OCI-LY3 (cell line): ENCODE results near the gene SPAG8.

Source experiments
- H2AFZ ChIP-seq: fragments of 200-600, 300-600 bp; shearing (Covaris generic); 2 replicates; pipeline ENCODE4 v1.6.0; 2014; ENCODE audit warnings: antibody characterized with exemption, low read depth, low read length
- H3K27ac ChIP-seq: fragments of 200-600, 300-600 bp; sonication (generic); 2 replicates; pipeline ENCODE4 v1.5.1; 2014; ENCODE audit warnings: mild to moderate bottlenecking, low read length, moderate library complexity, mixed read lengths
- H3K27me3 ChIP-seq: fragments of 200-600, 300-600 bp; sonication (generic); 2 replicates; pipeline ENCODE4 v1.6.1; 2014; ENCODE audit warnings: low read depth, low read length, mixed read lengths
- H3K36me3 ChIP-seq: fragments of 200-600, 300-600 bp; sonication (generic); replicated peaks from 2 replicates; pipeline ENCODE3; 2014; ENCODE audit warnings: low read depth, low read length, mixed read lengths
- H3K4me1 ChIP-seq: fragments of 300-600, 200-600 bp; sonication (generic); 2 replicates; pipeline ENCODE4 v1.6.1; 2014; ENCODE audit warnings: low read length, mixed read lengths
- H3K4me2 ChIP-seq: fragments of 200-600, 300-600 bp; sonication (generic); 2 replicates; pipeline ENCODE4 v1.6.1; 2014; ENCODE audit warnings: low read length, mixed read lengths
- H3K4me3 ChIP-seq: fragments of 300-600, 200-600 bp; sonication (generic); 2 replicates; pipeline ENCODE4 v1.5.1; 2014; ENCODE audit warnings: antibody characterized with exemption, mild to moderate bottlenecking, low read length, moderate library complexity
- H3K79me2 ChIP-seq: fragments of 300-600, 200-600 bp; shearing (Covaris generic); 2 replicates; pipeline ENCODE4 v1.6.1; 2014; ENCODE audit warnings: mild to moderate bottlenecking, low read length, mixed read lengths
- H3K9ac ChIP-seq: fragments of 300-600, 200-600 bp; shearing (Covaris generic); 2 replicates; pipeline ENCODE4 v1.6.0; 2014; ENCODE audit warnings: mild to moderate bottlenecking, low read length, moderate library complexity
- H3K9me3 ChIP-seq: fragments of 200-600, 300-600 bp; shearing (Covaris generic); 2 replicates; pipeline ENCODE4 v1.6.1; 2014; ENCODE audit warnings: low read length, mixed read lengths; ENCODE audit not compliant: insufficient read depth
- H4K20me1 ChIP-seq: fragments of 200-600, 300-600 bp; sonication (generic); 2 replicates; pipeline ENCODE4 v1.6.1; 2016; ENCODE audit warnings: low read length, mixed read lengths; ENCODE audit not compliant: insufficient read depth
- CTCF ChIP-seq: fragments of 200-600, 300-600 bp; sonication (generic); IDR thresholded peaks from 2 replicates; pipeline ENCODE4 v1.5.1; 2014; ENCODE audit warnings: antibody characterized with exemption, low read length, low read depth
- EZH2phosphoT487 ChIP-seq: fragments of 200-600 bp; shearing (Covaris generic); IDR thresholded peaks from 2 replicates; pipeline ENCODE4 v1.6.1; 2018; ENCODE audit warnings: antibody characterized with exemption, mixed run types, low read depth

Gene SPAG8

GRCh38 chr9:35822926-35823325 lies 10.9 kb upstream of the SPAG8 start:
- no peak overlapping the region for H3K4me2 ChIP-seq
- no peaks in the 10 kb centered on the region for H4K20me1 ChIP-seq
- no peak overlapping the region for H3K4me3 ChIP-seq
- H3K27ac ChIP-seq, result no peak overlapping the region
- H3K79me2 ChIP-seq, result no peaks in the 10 kb centered on the region
- H3K4me1 ChIP-seq, result peaks cover 13% of the 10 kb centered on the region
- TF ChIP-seq CTCF, result no peak
- TF ChIP-seq EZH2phosphoT487, result no peak
- H2AFZ ChIP-seq, result no peak overlapping the region
- H3K27me3 ChIP-seq, result peaks cover 5% of the 10 kb centered on the region; the same call in 1 of the 2 replicates
- no peaks in the 10 kb centered on the region for H3K36me3 ChIP-seq
- H3K9ac ChIP-seq, result no peak overlapping the region
- H3K9me3 ChIP-seq, result no peaks in the 10 kb centered on the region

GRCh38 chr9:35820076-35820475 lies 8.0 kb upstream of the SPAG8 start:
- Histone ChIP-seq H3K4me2 (no peak overlapping the region), H3K27ac (no peak overlapping the region)

GRCh38 chr9:35818341-35818740 lies 6.3 kb upstream of the SPAG8 start:
- H3K4me1 ChIP-seq, result peaks cover 8% of the 10 kb centered on the region
- H3K9ac ChIP-seq, result no peak overlapping the region
- peaks cover 9% of the 10 kb centered on the region for H3K79me2 ChIP-seq
- no peak overlapping the region for H2AFZ ChIP-seq
- no peaks in the 10 kb centered on the region for H4K20me1 ChIP-seq
- H3K36me3 ChIP-seq, result no peaks in the 10 kb centered on the region
- no peaks in the 10 kb centered on the region for H3K9me3 ChIP-seq
- no peak for TF ChIP-seq CTCF
- no peak for TF ChIP-seq EZH2phosphoT487
- H3K4me3 ChIP-seq, result no peak overlapping the region
- no peak overlapping the region for H3K27ac ChIP-seq
- no peak overlapping the region for H3K4me2 ChIP-seq
- H3K27me3 ChIP-seq, result no peaks in the 10 kb centered on the region

More at GRCh38 chr9:35820076-35820475, 8.0 kb upstream of the SPAG8 start:
- Histone ChIP-seq H3K79me2 (no peaks in the 10 kb centered on the region), H3K9me3 (no peaks in the 10 kb centered on the region), H3K27me3 (no peaks in the 10 kb centered on the region), H2AFZ (no peak overlapping the region), H3K4me3 (no peak overlapping the region), H3K4me1 (peaks cover 3% of the 10 kb centered on the region), H3K9ac (no peak overlapping the region), H3K36me3 (no peaks in the 10 kb centered on the region), H4K20me1 (no peaks in the 10 kb centered on the region)
- TF ChIP-seq EZH2phosphoT487, result no peak
- TF ChIP-seq CTCF, result no peak

GRCh38 chr9:35816708-35817107 lies 4.6 kb upstream of the SPAG8 start:
- Histone ChIP-seq H3K4me2 (no peak overlapping the region), H3K4me3 (no peak overlapping the region), H4K20me1 (no peaks in the 10 kb centered on the region), H3K36me3 (no peaks in the 10 kb centered on the region), H3K9ac (no peak overlapping the region), H3K27me3 (no peaks in the 10 kb centered on the region), H2AFZ (no peak overlapping the region), H3K9me3 (no peaks in the 10 kb centered on the region), H3K27ac (no peak overlapping the region), H3K79me2 (peaks cover 9% of the 10 kb centered on the region), H3K4me1 (peaks cover 20% of the 10 kb centered on the region)
- no peak for TF ChIP-seq CTCF
- TF ChIP-seq EZH2phosphoT487, result no peak
